Measurements from ENCODE around the gene OXA1L. TPM values are rescaled to one million over a fixed set of nuclear protein-coding genes. Genes with fewer than 3 reads are reported as not detected.

The OXA1L gene
- total RNA-seq, 1 experiment from 2014 or later = 103 TPM

DNA sequence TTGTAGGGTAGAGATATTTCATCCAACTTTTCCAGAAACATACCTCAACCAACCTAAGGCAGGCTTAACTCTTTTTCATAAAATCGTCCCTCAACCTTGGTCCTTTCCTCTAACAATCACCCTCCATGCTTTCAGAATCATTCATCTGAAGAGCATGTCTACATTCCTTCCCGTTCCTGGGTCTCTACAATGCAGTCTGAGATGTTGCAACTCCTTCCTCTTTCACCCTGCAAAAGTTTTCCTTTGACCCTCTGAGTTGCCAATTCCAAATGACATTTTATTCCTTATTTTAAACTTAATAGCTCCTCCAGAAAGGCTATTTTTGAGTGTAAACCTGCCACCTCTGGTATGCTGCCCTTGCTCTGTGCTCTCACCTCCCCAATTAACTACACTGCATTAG lies 32.0 kb downstream of the OXA1L start:
- H3K9me3 ChIP-seq (ENCODE audit: low read depth, low read length, poor library complexity, severe bottlenecking) = no peaks in the 10 kb centered on the region
- DNase-seq (ENCODE audit: low spot score) = no peak
- no peaks in the 10 kb centered on the region for H3K4me1 ChIP-seq (ENCODE audit: insufficient read depth, low read length, poor library complexity, severe bottlenecking)
- H3K27me3 ChIP-seq (replicated peaks; ENCODE audit: insufficient read depth, low read depth, low read length, poor library complexity) = no peaks in the 10 kb centered on the region
- no peak overlapping the region for H3K4me3 ChIP-seq (ENCODE audit: low read depth, low read length, poor library complexity, severe bottlenecking)
- intact Hi-C loops (cut with micrococcal nuclease; ENCODE audit: unreplicated experiment) = no loop called here
- no TSS peak for BruUV-seq (replicated peaks)
- TF ChIP-seq EZH2 (IDR thresholded peaks at IDR 0.05; ENCODE audit: borderline replicate concordance, low read depth, low read length, poor library complexity, severe bottlenecking) (no peak), CTCF (conservative IDR thresholded peaks at IDR 0.05; ENCODE audit: low read depth, low read length) (no peak)
- H3K27ac ChIP-seq (ENCODE audit: low read depth, low read length, poor library complexity, severe bottlenecking) = no peak overlapping the region
- H3K36me3 ChIP-seq (ENCODE audit: insufficient read depth, low read length, poor library complexity, severe bottlenecking) = no peaks in the 10 kb centered on the region
- CTCF ChIA-PET = no interaction called here
- POLR2A ChIA-PET (ENCODE audit: low non-redundant PET) = no interaction called here

DNA sequence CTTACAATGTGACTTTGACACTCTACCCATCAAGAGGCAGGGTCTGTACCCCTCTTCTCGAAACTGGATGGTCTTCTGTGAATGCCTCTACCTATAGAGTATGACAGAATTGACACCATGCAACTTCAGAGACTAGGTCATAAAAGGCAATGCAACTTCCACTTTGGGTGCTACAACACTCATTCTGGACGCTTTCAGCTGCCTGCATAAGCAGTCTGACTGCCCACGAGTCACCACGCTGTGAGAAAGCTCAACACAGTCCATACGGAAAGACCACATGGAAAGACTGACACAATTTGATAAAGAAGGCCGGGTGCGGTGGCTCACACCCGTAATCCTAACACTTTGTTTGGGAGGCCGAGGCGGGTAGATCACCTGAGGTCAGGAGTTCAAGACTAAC lies 33.9 kb downstream of the OXA1L start:
- Histone ChIP-seq H3K27me3 (replicated peaks; ENCODE audit: insufficient read depth, low read depth, low read length, poor library complexity) (no peaks in the 10 kb centered on the region), H3K4me1 (ENCODE audit: insufficient read depth, low read length, poor library complexity, severe bottlenecking) (no peaks in the 10 kb centered on the region), H3K27ac (ENCODE audit: low read depth, low read length, poor library complexity, severe bottlenecking) (no peak overlapping the region), H3K4me3 (ENCODE audit: low read depth, low read length, poor library complexity, severe bottlenecking) (no peak overlapping the region), H3K9me3 (ENCODE audit: low read depth, low read length, poor library complexity, severe bottlenecking) (no peaks in the 10 kb centered on the region), H3K36me3 (ENCODE audit: insufficient read depth, low read length, poor library complexity, severe bottlenecking) (no peaks in the 10 kb centered on the region)
- DNase-seq (ENCODE audit: low spot score) = no peak
- CTCF ChIA-PET = no interaction called here
- TF ChIP-seq EZH2 (IDR thresholded peaks at IDR 0.05; ENCODE audit: borderline replicate concordance, low read depth, low read length, poor library complexity, severe bottlenecking) = no peak
- no peak for TF ChIP-seq CTCF (conservative IDR thresholded peaks at IDR 0.05; ENCODE audit: low read depth, low read length)
- POLR2A ChIA-PET (ENCODE audit: low non-redundant PET) = no interaction called here
- intact Hi-C loops (cut with micrococcal nuclease; ENCODE audit: unreplicated experiment) = no loop called here
- no TSS peak for BruUV-seq (replicated peaks)

DNA sequence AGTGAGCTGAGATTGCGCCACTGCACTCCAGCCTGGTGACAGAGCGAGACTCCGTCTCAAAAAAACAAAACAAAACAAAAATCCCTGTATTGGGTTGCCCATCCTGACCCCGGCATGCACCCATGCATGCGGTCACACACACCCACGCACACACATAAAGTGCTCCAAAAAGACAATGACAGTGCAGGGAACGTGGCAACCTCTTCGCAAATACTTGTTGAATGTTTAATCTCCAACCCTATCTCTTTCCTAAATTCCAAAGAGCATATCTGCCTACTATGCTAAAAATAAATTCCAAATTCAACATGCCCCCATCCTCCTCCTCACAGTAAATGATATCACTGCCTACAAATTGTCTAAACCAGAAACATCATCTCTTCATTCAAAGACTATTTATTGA lies 35.2 kb downstream of the OXA1L start:
- TF ChIP-seq EZH2 (IDR thresholded peaks at IDR 0.05; ENCODE audit: borderline replicate concordance, low read depth, low read length, poor library complexity, severe bottlenecking) = no peak
- no peak for TF ChIP-seq CTCF (conservative IDR thresholded peaks at IDR 0.05; ENCODE audit: low read depth, low read length)
- H3K36me3 ChIP-seq (ENCODE audit: insufficient read depth, low read length, poor library complexity, severe bottlenecking) = no peaks in the 10 kb centered on the region
- no peaks in the 10 kb centered on the region for H3K9me3 ChIP-seq (ENCODE audit: low read depth, low read length, poor library complexity, severe bottlenecking)
- no peak for DNase-seq (ENCODE audit: low spot score)
- no peak overlapping the region for H3K27ac ChIP-seq (ENCODE audit: low read depth, low read length, poor library complexity, severe bottlenecking)
- H3K27me3 ChIP-seq (replicated peaks; ENCODE audit: insufficient read depth, low read depth, low read length, poor library complexity) = no peaks in the 10 kb centered on the region
- no TSS peak for BruUV-seq (replicated peaks)
- CTCF ChIA-PET = no interaction called here
- H3K4me3 ChIP-seq (ENCODE audit: low read depth, low read length, poor library complexity, severe bottlenecking) = no peak overlapping the region
- no peaks in the 10 kb centered on the region for H3K4me1 ChIP-seq (ENCODE audit: insufficient read depth, low read length, poor library complexity, severe bottlenecking)
- intact Hi-C loops (cut with micrococcal nuclease; ENCODE audit: unreplicated experiment) = no loop called here
- POLR2A ChIA-PET (ENCODE audit: low non-redundant PET) = no interaction called here
